H1 (cell line): ENCODE measurements around the gene RBCK1. TPM values are rescaled to one million over a fixed set of nuclear protein-coding genes. Genes with fewer than 3 reads are reported as not detected.

Experiments used
- CHD7 ChIP-seq: fragments of 300-600 bp; sonication (generic); IDR thresholded peaks from 2 replicates; pipeline ENCODE4 v1.7.1; 2012; ENCODE audit warnings: low read length, moderate library complexity, mild to moderate bottlenecking, inconsistent platforms; ENCODE audit not compliant: insufficient replicate concordance
- YY1 ChIP-seq: IDR thresholded peaks from 2 replicates; pipeline ENCODE4 v1.6.1; 2011; ENCODE audit warnings: low read depth, mild to moderate bottlenecking, low read length
- polyA plus RNA-seq, 7 experiments: library from polyadenylated mRNA; depleted of rRNA in 3 of 7; stranded (reverse) in 5 of 7; unstranded in 2 of 7; fragments of >200 nt in 5 of 7; fragments of 200-250 nt in 2 of 7; gene quantifications; 1 replicate in 5 of 7; 2 replicates in 1 of 7; 4 replicates in 1 of 7; pipeline versions ENCODE4 v1.2.1 to v1.2.3, GENCODE V29; 2011 to 2013; ENCODE audit warnings: missing spikeins in 2 of 7, mixed read lengths in 2 of 7
- total RNA-seq: library from RNA; stranded (reverse); fragmentation: NEBNext Ultra II Directional; extraction: Animal tissue kit (Norgen Biotek cat#: 25700); gene quantifications from 2 replicates; pipeline ENCODE4 v1.2.1, GENCODE V29; 2021

Gene RBCK1
- total and polyA plus RNA-seq, 2 of the 8 experiments (the other 6 are each of a cell fraction or from before 2014, with no cell fraction given): 43.1 to 54.7 TPM

GRCh38 chr20:366719-367485 is 41.2 kb upstream of the RBCK1 start (continued):
- no peak for TF ChIP-seq CHD7
- TF ChIP-seq YY1: no peak
- TF ChIP-seq, all 59 proteins: peak for 0
